HEK293 (cell line): Measurements from ENCODE around the gene HSF5.

ENCODE experiments used
- CTCF ChIA-PET: fragments of 350-600 bp; formaldehyde crosslinking; extraction: SDS; loops from one replicate; lab custom pipeline; 2021; ENCODE audit warnings: antibody characterized with exemption; lab: Yijun Ruan, JAX
- POLR2A ChIA-PET: fragments of 300-600 bp; formaldehyde crosslinking; extraction: SDS; loops from one replicate; lab custom pipeline; 2020; ENCODE audit warnings: antibody characterized with exemption, inconsistent platforms; lab: Yijun Ruan, JAX
- H3K27ac ChIP-seq: fragments of 200-500 bp; sonication (Bioruptor generic); 2 replicates; pipeline ENCODE4 v1.5.1; 2014; ENCODE audit warnings: low read depth, low read length, control low read depth, inconsistent platforms; ENCODE audit errors: extremely low read depth
- H3K36me3 ChIP-seq, 2 experiments: fragments of 200-500 bp in 1 of 2; sonication (Bioruptor generic) in 1 of 2; 1 replicate in 1 of 2; 2 replicates in 1 of 2; pipeline ENCODE4 v1.5.1; 2014 to 2017; ENCODE audit warnings: inconsistent platforms in 2 of 2, low read length in 2 of 2; ENCODE audit not compliant: control insufficient read depth in 2 of 2, insufficient read depth in 1 of 2
- H3K4me1 ChIP-seq: fragments of 200-500 bp; sonication (Bioruptor generic); 2 replicates; pipeline ENCODE4 v1.5.1; 2014; ENCODE audit warnings: mild to moderate bottlenecking, low read length, inconsistent platforms; ENCODE audit not compliant: control insufficient read depth, insufficient read depth
- H3K4me3 ChIP-seq: 2 replicates; pipeline ENCODE4 v1.5.1; 2011; ENCODE audit warnings: low read depth, mild to moderate bottlenecking, control low read depth, low read length, moderate library complexity
- H3K9me3 ChIP-seq: fragments of 200-500 bp; sonication (Bioruptor generic); 2 replicates; pipeline ENCODE4 v1.5.1; 2014; ENCODE audit warnings: low read depth, low read length, inconsistent platforms; ENCODE audit not compliant: control insufficient read depth, insufficient read depth
- IKZF3 ChIP-seq: fragments of 450-650 bp; IDR thresholded peaks from 2 replicates; pipeline ENCODE4 v1.5.0; 2018; ENCODE audit warnings: missing biosample characterization, mild to moderate bottlenecking, missing genetic modification characterization, moderate library complexity
- KLF9 ChIP-seq: fragments of 450-650 bp; formaldehyde crosslinking; IDR thresholded peaks from 2 replicates; pipeline ENCODE4 v1.5.1; 2016; ENCODE audit warnings: missing biosample characterization, missing genetic modification characterization, low read depth
- MEIS1 ChIP-seq: sonication (generic); formaldehyde crosslinking; IDR thresholded peaks from 2 replicates; pipeline ENCODE4 v1.8.1; 2022; ENCODE audit warnings: missing genetic modification reagents, mild to moderate bottlenecking, borderline replicate concordance
- SETDB1 ChIP-seq: IDR thresholded peaks from one replicate; pipeline ENCODE4 v1.6.1; 2017; ENCODE audit warnings: mild to moderate bottlenecking, low read length, moderate library complexity, mixed read lengths; ENCODE audit not compliant: insufficient read length
- YY2 ChIP-seq: fragments of 450-650 bp; formaldehyde crosslinking; IDR thresholded peaks from 2 replicates; pipeline ENCODE4 v1.5.1; 2016; ENCODE audit warnings: missing biosample characterization, missing genetic modification characterization
- ZBTB21 ChIP-seq: fragments of 450-650 bp; formaldehyde crosslinking; IDR thresholded peaks from 2 replicates; pipeline ENCODE4 v1.5.1; 2017; ENCODE audit warnings: missing biosample characterization, missing genetic modification characterization
- ZBTB44 ChIP-seq: fragments of 450-650 bp; IDR thresholded peaks from 2 replicates; pipeline ENCODE4 v1.5.1; 2018; ENCODE audit warnings: missing biosample characterization, mild to moderate bottlenecking, missing genetic modification characterization
- ZFHX2 ChIP-seq: fragments of 450-650 bp; formaldehyde crosslinking; conservative IDR thresholded peaks from 2 replicates; pipeline ENCODE4 v1.5.1; 2016; ENCODE audit warnings: missing biosample characterization, missing genetic modification characterization
- ZFP69B ChIP-seq: fragments of 450-650 bp; formaldehyde crosslinking; IDR thresholded peaks from 2 replicates; pipeline ENCODE4 v1.5.1; 2016; ENCODE audit warnings: missing biosample characterization, missing genetic modification characterization
- ZIC2 ChIP-seq: fragments of 450-650 bp; formaldehyde crosslinking; IDR thresholded peaks from 2 replicates; pipeline ENCODE4 v1.5.1; 2016; ENCODE audit warnings: missing biosample characterization, missing genetic modification characterization
- ZNF140 ChIP-seq: fragments of 450-650 bp; formaldehyde crosslinking; IDR thresholded peaks from 2 replicates; pipeline ENCODE4 v1.5.1; 2016; ENCODE audit warnings: missing biosample characterization, missing genetic modification characterization
- ZNF16 ChIP-seq: fragments of 450-650 bp; formaldehyde crosslinking; IDR thresholded peaks from 2 replicates; pipeline ENCODE4 v1.5.1; 2016; ENCODE audit warnings: low read depth, missing biosample characterization, missing genetic modification characterization
- ZNF221 ChIP-seq: fragments of 450-650 bp; formaldehyde crosslinking; IDR thresholded peaks from 2 replicates; pipeline ENCODE4 v1.5.1; 2017; ENCODE audit warnings: missing biosample characterization, missing genetic modification characterization, borderline replicate concordance
- ZNF621 ChIP-seq: fragments of 450-650 bp; formaldehyde crosslinking; IDR thresholded peaks from 2 replicates; pipeline ENCODE4 v1.5.1; 2017; ENCODE audit warnings: missing biosample characterization, missing genetic modification characterization
- ZNF654 ChIP-seq: fragments of 450-650 bp; formaldehyde crosslinking; IDR thresholded peaks from 2 replicates; pipeline ENCODE4 v1.5.1; 2016; ENCODE audit warnings: low read depth, missing biosample characterization, missing genetic modification characterization
- ZNF785 ChIP-seq: fragments of 450-650 bp; formaldehyde crosslinking; IDR thresholded peaks from 2 replicates; pipeline ENCODE4 v1.5.1; 2016; ENCODE audit warnings: missing biosample characterization, missing genetic modification characterization
- ZSCAN23 ChIP-seq: fragments of 450-650 bp; formaldehyde crosslinking; IDR thresholded peaks from 2 replicates; pipeline ENCODE4 v1.5.1; 2016; ENCODE audit warnings: missing biosample characterization, missing genetic modification characterization
- ZSCAN30 ChIP-seq: fragments of 450-650 bp; IDR thresholded peaks from 2 replicates; pipeline ENCODE4 v1.5.1; 2018; ENCODE audit warnings: missing biosample characterization, mild to moderate bottlenecking, missing genetic modification characterization, moderate library complexity
- TF ChIP-seq, protein P1 (sequence below): fragments of 450-650 bp; formaldehyde crosslinking; IDR thresholded peaks from 2 replicates; pipeline ENCODE4 v1.5.1; 2016; ENCODE audit warnings: missing biosample characterization, missing genetic modification characterization
- TF ChIP-seq, protein P2 (sequence below): fragments of 450-650 bp; formaldehyde crosslinking; IDR thresholded peaks from 2 replicates; pipeline ENCODE4 v1.5.1; 2016; ENCODE audit warnings: missing biosample characterization, missing genetic modification characterization

HSF5 gene

GRCh38 chr17:58487589-58488427 lies at the start of gene HSF5:
Gene HSF5 (minus strand): TSS chr17:58488408. CDS start chr17:58488274, 134 bp downstream.
- H3K36me3 ChIP-seq, result peaks cover 16 to 54% of the 10 kb centered on the region in 2 experiments

DNA sequence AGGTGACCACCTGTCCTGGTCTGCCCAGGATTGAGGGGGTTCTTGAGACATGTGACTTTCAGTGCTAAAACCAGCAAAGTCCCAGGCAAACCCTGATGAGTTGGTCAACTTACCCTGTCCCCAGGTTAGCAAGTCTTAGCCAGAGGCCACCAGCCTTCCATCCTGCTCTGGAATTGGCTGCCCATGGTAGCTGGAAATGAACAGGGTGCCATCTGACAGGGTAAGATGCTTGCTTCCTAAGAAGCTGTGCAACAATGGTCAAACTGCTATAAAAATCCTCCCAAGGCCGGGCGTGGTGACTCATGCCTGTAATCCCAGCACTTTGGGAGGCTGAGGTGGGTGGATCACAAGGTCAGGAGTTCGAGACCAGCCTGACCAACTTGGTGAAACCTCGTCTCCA lies 49.1 kb upstream of the HSF5 start:
- no peak overlapping the region for H3K4me3 ChIP-seq
- no peaks in the 10 kb centered on the region for H3K4me1 ChIP-seq
- no peak overlapping the region for H3K27ac ChIP-seq
- H3K36me3 ChIP-seq, result no peaks in the 10 kb centered on the region
- H3K9me3 ChIP-seq, result no peaks in the 10 kb centered on the region
- CTCF ChIA-PET, result interaction anchor here (1.3 kb wide), 1 partner anchor 40 kb away, joined by 3 read pairs; no protein-coding TSS in a partner anchor
- peak; percentile 21; the same call in 1 of the 2 replicates for TF ChIP-seq ZFHX2 (tag by site-specific recombination)
- TF ChIP-seq, protein P1, sequence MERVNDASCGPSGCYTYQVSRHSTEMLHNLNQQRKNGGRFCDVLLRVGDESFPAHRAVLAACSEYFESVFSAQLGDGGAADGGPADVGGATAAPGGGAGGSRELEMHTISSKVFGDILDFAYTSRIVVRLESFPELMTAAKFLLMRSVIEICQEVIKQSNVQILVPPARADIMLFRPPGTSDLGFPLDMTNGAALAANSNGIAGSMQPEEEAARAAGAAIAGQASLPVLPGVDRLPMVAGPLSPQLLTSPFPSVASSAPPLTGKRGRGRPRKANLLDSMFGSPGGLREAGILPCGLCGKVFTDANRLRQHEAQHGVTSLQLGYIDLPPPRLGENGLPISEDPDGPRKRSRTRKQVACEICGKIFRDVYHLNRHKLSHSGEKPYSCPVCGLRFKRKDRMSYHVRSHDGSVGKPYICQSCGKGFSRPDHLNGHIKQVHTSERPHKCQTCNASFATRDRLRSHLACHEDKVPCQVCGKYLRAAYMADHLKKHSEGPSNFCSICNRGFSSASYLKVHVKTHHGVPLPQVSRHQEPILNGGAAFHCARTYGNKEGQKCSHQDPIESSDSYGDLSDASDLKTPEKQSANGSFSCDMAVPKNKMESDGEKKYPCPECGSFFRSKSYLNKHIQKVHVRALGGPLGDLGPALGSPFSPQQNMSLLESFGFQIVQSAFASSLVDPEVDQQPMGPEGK, result no peak
- TF ChIP-seq, all 188 proteins: peak for 1
- POLR2A ChIA-PET, result no interaction called here

More at GRCh38 chr17:58487589-58488427, at the start of gene HSF5:
- H3K4me1 ChIP-seq, result no peaks in the 10 kb centered on the region
- no peak within 1 kb of the TSS for H3K27ac ChIP-seq
- TF ChIP-seq ZIC2, result no peak
- no peak for TF ChIP-seq ZBTB21 (tag by site-specific recombination)
- TF ChIP-seq ZNF221 (tag by site-specific recombination), result no peak
- no peak for TF ChIP-seq SETDB1
- TF ChIP-seq YY2 (tag by site-specific recombination), result no peak
- no peak for TF ChIP-seq ZNF654 (tag by site-specific recombination)
- TF ChIP-seq ZNF621 (tag by site-specific recombination), result no peak
- no peak for TF ChIP-seq ZBTB44
- TF ChIP-seq, protein P2, sequence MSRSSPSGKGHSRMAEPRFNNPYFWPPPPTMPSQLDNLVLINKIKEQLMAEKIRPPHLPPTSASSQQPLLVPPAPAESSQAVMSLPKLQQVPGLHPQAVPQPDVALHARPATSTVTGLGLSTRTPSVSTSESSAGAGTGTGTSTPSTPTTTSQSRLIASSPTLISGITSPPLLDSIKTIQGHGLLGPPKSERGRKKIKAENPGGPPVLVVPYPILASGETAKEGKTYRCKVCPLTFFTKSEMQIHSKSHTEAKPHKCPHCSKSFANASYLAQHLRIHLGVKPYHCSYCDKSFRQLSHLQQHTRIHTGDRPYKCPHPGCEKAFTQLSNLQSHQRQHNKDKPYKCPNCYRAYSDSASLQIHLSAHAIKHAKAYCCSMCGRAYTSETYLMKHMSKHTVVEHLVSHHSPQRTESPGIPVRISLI, result no peak
- no peak for TF ChIP-seq MEIS1 (CRISPR knock-in tag)
- TF ChIP-seq ZNF140, result no peak
- TF ChIP-seq IKZF3 (tag by site-specific recombination), result no peak
- TF ChIP-seq ZNF16, result no peak
- TF ChIP-seq ZFP69B, result no peak
- TF ChIP-seq ZNF785 (tag by site-specific recombination), result no peak
- TF ChIP-seq ZSCAN30, result no peak
- no peak for TF ChIP-seq ZSCAN23 (tag by site-specific recombination)
- no peak for TF ChIP-seq KLF9
- ChIA-PET CTCF (no interaction called here), POLR2A (no interaction called here)
- no peaks in the 10 kb centered on the region for H3K9me3 ChIP-seq
- no peak within 1 kb of the TSS for H3K4me3 ChIP-seq
